Measurements from ENCODE around the gene KLF1. TPM values are rescaled to one million over a fixed set of nuclear protein-coding genes. Genes with fewer than 3 reads are reported as not detected.

KLF1 gene
- total and polyA plus RNA-seq, 2 of the 13 experiments (the other 11 are each of a cell fraction or from before 2014, with no cell fraction given), result not detected

DNA sequence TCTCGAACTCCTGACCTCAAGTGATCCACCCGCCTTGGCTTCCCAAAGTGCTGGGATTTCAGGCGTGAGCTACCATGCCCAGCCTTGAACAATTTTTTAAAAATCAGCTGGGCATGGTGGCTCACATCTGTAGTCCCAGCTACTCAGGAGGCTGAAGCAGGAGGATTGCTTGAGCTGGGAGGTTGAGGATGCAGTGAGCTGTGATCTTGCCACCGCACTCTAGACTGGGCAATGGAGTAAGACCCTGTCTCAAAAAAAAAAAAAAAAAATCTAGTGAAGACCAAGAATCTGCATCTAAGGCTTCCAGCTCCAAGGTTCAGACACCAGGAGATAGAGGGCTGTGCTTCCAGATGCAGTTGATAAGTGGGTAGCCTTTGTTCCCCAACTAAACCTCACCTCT, 22.9 kb downstream of the KLF1 start:
- H3K9ac ChIP-seq (ENCODE audit: insufficient read depth, low read depth, low read length), result no peak overlapping the region
- H4K20me1 ChIP-seq (ENCODE audit: insufficient read depth, low read length), result no peaks in the 10 kb centered on the region
- ChIA-PET CTCF (ENCODE audit: low intra/inter-chr PET ratio, low total read pairs) (interaction anchor here (2.0 kb wide), 1 partner anchor 101 kb away, joined by 7 read pairs; no protein-coding TSS in a partner anchor), POLR2A (interaction anchor here (1.0 to 1.4 kb wide), 8 partner anchors 9 to 74 kb away, joined by 3 to 15 read pairs (median 4); partner anchors contain the start of genes CALR, FARSA and GCDH)
- H3K4me3 ChIP-seq (replicated peaks in 1 of 3; ENCODE audit: insufficient read depth in 1 of 3, low read depth in 2 of 3, low read length in 3 of 3), result peak overlapping the region in 1 of 3 experiments; percentile 13; a peak in 1 of 6 replicates
- peak overlapping the region; percentile 56 for H3K4me2 ChIP-seq (ENCODE audit: low read depth, low read length)
- TF ChIP-seq ATF7 (IDR thresholded peaks at IDR 0.05) (no peak), ATF7 (CRISPR knock-in tag; IDR thresholded peaks at IDR 0.05) (no peak), U2AF2 (IDR thresholded peaks at IDR 0.05; ENCODE audit: low read depth, low read length) (no peak), ZNF432 (CRISPR knock-in tag; IDR thresholded peaks at IDR 0.05; ENCODE audit: borderline replicate concordance) (no peak), NFKB2 (CRISPR knock-in tag; IDR thresholded peaks at IDR 0.05; ENCODE audit: borderline replicate concordance) (no peak)
- intact Hi-C loops (cut with micrococcal nuclease; ENCODE audit: unreplicated experiment) (no loop called here), in situ Hi-C loops (cut with HindIII; ENCODE audit: extremely low pct_ligation_motif_present, low pct_unique_long_range_greater_than_20kb) (no loop called here)
- H3K27ac ChIP-seq (ENCODE audit: extremely low read length, insufficient read depth, low read length), result no peak overlapping the region
- WGBS (ENCODE audit: low lambda C conversion rate), result 82% methylated on average over 4 of the region's 4 CpGs
- no peaks in the 10 kb centered on the region for H3K36me3 ChIP-seq (replicated peaks in 1 of 2; ENCODE audit: control insufficient read depth in 1 of 2, insufficient read depth in 2 of 2, low read length in 2 of 2)
- H3K9me3 ChIP-seq (ENCODE audit: low read length), result no peaks in the 10 kb centered on the region
- H3K4me1 ChIP-seq (ENCODE audit: insufficient read depth, low read length), result peaks cover 19% of the 10 kb centered on the region
- no TSS peak for BruUV-seq (replicated peaks)
- ATAC-seq (no peak), FAIRE-seq (no peak), DNase-seq (ENCODE audit: low spot score) (no peak)
- H2AFZ ChIP-seq (ENCODE audit: low read length), result no peak overlapping the region
- no peaks in the 10 kb centered on the region for H3K79me2 ChIP-seq (ENCODE audit: insufficient read depth, low read length)
- no peaks in the 10 kb centered on the region for H3K27me3 ChIP-seq (ENCODE audit: control insufficient read depth in 1 of 2, insufficient read depth in 2 of 2, low read length in 2 of 2)

- BruUV-seq (replicated peaks), result no TSS peak
- in situ Hi-C loops (cut with HindIII; ENCODE audit: extremely low pct_ligation_motif_present, low pct_unique_long_range_greater_than_20kb), result no loop called here
- intact Hi-C loops (cut with micrococcal nuclease; ENCODE audit: unreplicated experiment), result no loop called here
- Histone ChIP-seq H3K27ac (ENCODE audit: extremely low read length, insufficient read depth, low read length) (no peak overlapping the region), H3K9me3 (ENCODE audit: low read length) (no peaks in the 10 kb centered on the region), H3K4me1 (ENCODE audit: insufficient read depth, low read length) (peaks cover 7% of the 10 kb centered on the region), H3K9ac (ENCODE audit: insufficient read depth, low read depth, low read length) (no peak overlapping the region), H4K20me1 (ENCODE audit: insufficient read depth, low read length) (no peaks in the 10 kb centered on the region), H3K4me3 (replicated peaks in 1 of 3; ENCODE audit: insufficient read depth in 1 of 3, low read depth in 2 of 3, low read length in 3 of 3) (no peak overlapping the region), H3K79me2 (ENCODE audit: insufficient read depth, low read length) (no peaks in the 10 kb centered on the region), H3K4me2 (ENCODE audit: low read depth, low read length) (no peak overlapping the region), H3K27me3 (ENCODE audit: control insufficient read depth in 1 of 2, insufficient read depth in 2 of 2, low read length in 2 of 2) (no peaks in the 10 kb centered on the region), H3K36me3 (replicated peaks in 1 of 2; ENCODE audit: control insufficient read depth in 1 of 2, insufficient read depth in 2 of 2, low read length in 2 of 2) (no peaks in the 10 kb centered on the region), H2AFZ (ENCODE audit: low read length) (no peak overlapping the region)
- DNase-seq (ENCODE audit: low spot score) (no peak), ATAC-seq (no peak), FAIRE-seq (no peak)
- ChIA-PET POLR2A (no interaction called here), CTCF (ENCODE audit: low intra/inter-chr PET ratio, low total read pairs) (no interaction called here)
- TF ChIP-seq BRD4 (CRISPR knock-in tag; IDR thresholded peaks at IDR 0.05) (no peak), ZNF101 (CRISPR knock-in tag; IDR thresholded peaks at IDR 0.05; ENCODE audit: borderline replicate concordance, low read depth) (no peak), RCOR2 (CRISPR knock-in tag; IDR thresholded peaks at IDR 0.05) (no peak)
- 58% methylated on average over 7 of the region's 7 CpGs for WGBS (ENCODE audit: low lambda C conversion rate)
Observed at GRCh38 chr19:12859546-12859945, 27.5 kb downstream of the KLF1 start.
